Cortex of kidney (tissue), 1 donor: ENCODE data around the gene PFN3.

Experiments
- DNase-seq: peaks from one replicate; lab custom pipeline; 2025; lab: John Stamatoyannopoulos, UW

The PFN3 gene

DNA sequence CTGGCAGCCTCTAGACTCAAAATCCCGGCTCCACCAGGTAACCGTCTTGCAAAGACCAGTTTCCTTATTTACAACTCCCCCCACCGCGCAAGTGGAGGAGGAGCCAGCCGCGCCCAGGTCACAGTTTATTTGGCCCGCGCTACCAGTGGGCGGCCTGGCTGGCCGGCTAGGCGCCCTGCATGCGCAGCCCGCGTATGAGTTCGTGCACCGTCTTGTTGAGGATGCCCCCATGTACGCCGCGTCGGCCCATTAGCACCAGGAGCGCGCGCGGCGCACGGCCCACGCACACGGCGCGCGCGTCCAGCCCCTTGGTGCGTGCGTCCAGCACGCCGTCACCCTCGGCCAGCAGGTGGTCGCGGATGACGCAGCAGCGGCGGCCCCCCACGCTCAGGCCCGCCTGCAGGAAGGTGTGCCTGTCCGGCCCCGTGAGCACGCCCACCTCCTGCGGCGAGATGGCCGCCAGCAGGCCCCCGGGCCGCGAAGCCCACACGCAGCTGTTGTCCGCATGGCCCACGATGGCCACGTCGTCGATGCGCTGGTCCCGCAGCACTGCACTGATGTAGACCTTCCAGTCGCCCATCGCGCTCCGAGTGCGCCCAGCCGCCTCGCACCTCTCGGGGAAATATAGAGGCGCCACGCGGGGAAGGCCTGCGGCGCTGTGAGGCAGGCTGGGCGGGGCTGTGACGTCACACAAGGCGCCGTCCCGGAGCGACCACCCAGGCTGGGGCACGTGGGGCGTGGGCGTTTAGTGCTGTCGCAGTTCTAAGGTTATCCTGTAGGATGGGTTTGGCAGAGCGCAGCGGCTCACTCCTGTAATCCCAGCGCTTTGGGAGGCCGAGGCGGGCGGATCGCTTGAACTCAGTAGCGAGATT is at the start of gene PFN3:
Gene PFN3 (minus strand): TSS at position 665 of the 872 bp plus-strand sequence. CDS start 85 bp downstream, at position 580.
- DNase-seq: no peak

- no peak for DNase-seq
Measured at GRCh38 chr5:177449140-177450061, 48.9 kb upstream of the PFN3 start.

- DNase-seq: no peak
Measured at GRCh38 chr5:177448244-177448950, 47.9 kb upstream of the PFN3 start.

- no peak for DNase-seq
Measured at GRCh38 chr5:177447611-177448243, 47.3 kb upstream of the PFN3 start.

- DNase-seq: no peak
Measured at GRCh38 chr5:177447066-177447610, 46.7 kb upstream of the PFN3 start.

- DNase-seq: no peak
Measured at GRCh38 chr5:177446200-177447065, 46.0 kb upstream of the PFN3 start, which contains the start of gene PRR7. TSS of gene PRR7 (plus strand) at chr5:177446814. CDS start at chr5:177455068, 8,254 bp downstream.

- no peak for DNase-seq
Measured at GRCh38 chr5:177445917-177446199, 45.4 kb upstream of the PFN3 start.

DNA sequence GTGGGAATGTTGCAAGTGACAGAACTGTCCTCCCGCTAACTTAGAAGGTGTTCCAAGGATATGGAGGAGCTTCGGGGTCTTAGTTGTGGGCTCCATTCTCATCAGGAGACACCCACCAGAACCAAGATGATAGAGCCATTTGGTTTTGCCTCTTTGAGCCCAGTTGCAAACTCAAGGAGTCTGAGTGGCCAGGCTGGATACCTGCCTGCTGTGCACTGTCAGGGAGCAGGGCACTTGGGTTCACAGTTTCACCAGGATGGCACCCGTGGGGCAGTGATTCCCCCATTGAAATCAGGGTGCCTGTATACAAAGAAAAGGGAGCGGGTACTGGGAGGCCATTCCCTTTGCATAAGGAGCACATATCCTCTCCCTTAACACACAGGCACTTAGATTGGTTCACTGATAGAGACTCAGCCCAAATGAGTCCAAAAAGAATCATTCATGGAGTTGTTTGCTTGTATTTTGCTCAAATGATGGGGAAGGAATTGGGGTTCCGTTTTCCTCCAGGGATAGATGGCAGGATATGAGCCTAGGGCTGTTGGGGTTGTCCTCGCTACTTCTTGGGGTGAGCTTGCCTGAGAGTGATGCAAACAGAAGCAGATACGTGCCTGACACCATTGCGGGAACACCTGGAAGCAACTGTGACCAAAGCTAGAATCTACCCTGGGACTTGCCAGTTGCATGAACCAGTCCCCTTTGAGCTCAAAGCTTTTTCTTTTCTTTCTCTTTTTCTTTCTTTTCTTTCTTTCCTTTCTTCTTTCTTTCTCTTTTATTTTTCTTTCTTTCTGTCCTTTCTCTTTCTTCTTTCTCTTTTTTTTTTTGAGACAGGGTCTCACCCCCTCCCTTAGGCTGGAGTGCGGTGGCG is 44.8 kb upstream of the PFN3 start:
- DNase-seq: no peak

DNA sequence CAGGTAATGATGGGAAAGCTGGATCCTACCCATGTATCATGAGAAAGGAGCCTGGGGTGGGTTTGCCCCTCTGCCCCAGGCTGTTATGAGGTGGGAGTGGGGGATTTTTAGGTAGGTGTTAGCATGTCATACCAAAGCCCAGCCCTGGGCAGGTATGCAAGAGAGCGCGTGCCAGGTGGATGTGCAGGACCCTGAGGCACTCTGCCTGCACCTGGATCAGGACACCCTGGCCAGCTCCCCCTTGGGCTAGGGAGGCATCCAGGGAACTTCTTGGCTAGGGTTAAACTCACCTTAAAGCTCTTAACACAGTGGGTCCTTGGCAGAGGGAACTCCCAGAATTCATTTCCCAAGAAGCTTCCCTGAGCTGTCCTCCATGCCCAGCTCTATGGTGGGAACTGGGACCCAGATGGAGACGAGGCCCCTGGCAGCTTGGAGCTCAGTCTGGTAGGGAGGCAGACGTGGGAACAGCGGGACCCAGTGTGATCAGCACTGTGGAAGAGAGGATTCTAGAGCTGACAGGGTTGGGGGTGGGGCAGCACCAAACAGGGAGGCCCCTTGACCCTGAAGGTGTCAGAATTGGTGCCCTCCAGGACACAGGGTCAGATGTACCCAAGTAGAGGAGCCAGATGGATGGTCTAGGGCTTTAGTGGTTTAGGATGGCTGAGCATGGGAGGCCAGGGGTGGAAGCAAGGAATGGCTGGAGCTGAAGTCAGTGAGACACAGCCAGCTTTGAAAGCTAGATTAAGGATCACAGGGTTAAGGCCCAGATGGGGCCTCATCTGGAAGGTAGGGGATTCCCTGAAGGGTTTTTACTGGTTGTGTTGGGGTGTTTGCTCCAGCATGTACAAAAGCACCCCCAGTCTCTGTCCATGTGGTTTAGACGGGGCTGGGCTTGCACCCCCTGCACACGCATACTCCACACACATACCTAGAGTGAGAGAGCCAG is 43.9 kb upstream of the PFN3 start:
- no peak for DNase-seq

DNA sequence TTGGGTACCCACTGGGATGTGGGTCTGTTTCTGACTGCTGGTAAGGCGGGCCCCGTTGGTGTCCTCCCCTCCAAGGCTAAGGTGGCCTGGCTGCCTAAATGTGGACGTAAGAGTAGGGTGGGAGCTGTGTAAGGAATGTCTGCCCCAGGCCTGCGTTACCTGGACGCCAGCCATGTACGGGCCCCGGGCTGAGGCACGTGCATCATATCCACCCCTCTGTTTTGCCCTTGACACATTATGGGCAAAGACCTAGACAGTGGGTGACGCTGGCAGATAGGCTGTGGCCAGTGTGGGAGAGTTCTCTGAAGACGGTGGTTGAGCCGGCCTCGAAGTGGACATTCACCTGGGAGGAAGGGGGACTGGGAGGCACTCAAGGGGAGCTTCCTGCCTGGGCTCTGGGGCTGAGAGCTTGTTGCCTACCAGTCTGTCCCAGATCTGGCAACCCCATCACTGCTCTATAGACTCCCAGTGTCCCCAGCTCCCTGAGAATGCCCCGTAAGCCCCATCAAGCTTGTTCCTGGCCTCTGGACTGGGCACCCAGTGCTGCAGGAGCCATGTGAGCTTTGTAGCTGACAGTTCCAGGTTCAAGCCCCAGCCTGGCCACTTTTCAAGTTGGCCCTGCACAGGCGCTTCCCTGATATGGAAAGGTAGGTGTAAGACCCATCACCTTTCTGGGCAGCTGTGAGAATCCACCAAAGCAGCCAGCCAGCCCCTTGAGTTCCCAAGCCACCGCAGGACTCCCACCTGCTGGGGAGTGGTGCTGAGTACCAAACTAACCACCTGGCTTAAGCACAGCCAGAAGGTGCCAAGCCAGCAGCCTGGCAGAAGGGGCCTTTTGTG is 42.9 kb upstream of the PFN3 start:
- no peak for DNase-seq

DNA sequence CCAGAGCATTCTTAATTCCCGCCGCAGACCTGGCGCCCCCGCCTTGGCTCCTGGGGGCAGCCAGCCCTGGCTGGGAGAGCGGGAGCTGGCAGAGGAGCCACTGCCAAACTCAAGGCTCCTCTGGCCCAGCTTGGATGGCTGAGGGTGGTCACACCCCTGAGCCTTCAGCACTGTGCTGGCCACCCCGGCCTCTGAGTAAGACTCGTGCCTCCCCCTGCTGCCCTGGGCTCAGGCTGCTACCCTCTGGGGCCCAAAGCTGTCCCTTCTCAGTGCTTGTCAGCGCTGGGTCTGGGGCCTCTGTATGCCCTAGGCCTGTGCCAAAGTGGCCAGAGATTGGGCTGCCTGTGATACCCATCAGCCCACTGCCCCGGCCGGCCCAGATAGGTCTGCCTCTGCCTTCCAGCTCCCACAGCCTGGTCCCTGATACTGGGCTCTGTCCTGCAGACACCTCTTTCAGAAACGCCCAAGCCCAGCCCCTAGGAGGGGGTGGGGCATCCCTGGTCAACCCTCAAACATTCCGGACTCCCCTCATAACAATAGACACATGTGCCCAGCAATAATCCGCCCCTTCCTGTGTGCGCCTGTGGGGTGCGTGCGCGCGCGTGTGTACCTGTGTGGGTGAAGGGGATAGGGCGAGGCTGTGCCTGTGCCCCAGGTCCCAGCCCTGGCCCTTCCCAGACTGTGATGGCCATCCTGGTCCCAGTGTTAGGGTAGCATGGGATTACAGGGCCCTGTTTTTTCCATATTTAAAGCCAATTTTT is 41.8 kb upstream of the PFN3 start:
- DNase-seq: no peak

- no peak for DNase-seq
Measured at GRCh38 chr5:177440990-177441780, 40.7 kb upstream of the PFN3 start.

DNA sequence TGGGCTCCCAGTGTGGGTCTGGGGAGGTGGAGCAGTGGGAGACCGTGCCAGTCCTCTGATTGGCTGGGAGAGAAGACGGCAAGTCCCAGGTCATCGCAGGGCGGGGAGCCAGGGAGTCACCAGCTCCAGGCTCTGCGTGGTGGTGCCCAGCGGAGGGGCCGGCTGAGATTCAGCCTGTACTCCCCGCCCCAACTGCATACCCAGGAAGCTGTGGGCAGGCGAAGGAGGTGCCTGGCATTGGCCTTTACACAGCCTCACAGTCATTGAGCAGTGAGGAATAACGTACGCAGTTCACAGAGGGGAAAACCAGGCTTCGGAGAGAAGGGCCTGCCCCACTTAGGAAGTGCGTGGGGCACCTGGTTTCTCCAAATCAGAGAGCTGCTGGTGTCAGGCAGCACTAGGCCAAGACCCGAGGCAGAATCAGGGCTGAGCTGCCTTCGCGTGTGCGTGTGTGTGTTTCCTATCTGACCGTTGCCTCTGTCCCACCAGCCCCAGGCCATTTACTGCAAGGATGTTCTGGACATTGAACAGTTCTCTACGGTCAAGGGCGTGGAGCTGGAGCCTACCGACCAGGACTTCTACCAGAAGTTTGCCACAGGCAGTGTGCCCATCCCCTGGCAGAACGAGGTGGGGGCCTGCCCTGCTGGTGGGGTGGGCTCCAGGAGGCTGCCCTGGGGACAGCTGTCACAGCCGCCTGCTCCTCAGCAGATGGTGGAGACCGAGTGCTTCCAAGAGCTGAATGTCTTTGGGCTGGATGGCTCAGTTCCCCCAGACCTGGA is 39.9 kb upstream of the PFN3 start:
- no peak for DNase-seq

DNA sequence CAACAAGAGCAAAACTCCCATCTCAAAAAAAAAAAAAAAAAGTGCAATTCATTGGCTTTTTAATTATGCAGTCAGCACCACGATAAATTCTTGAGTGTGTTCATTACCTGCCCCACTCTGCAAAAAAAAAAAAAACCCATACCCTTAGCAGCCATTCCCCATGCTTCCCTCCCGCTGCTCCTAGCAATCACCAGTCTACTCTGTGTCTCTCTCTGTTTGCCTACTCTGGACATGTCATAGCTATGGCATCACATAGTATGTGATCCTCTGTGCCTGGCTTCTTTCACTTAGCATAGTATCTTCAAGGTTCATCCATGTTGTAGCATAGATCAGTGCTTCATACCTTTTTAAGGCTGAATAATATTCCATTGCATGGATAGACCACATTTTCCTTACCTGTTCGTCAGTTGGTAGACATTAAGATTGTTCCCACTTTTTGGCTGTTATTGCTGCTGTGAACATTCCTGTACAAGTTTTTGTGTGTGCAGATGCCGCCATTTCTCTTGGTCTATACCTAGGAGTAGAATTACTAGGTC is 39.1 kb upstream of the PFN3 start:
- no peak for DNase-seq

GRCh38 chr5:177438468-177438867 is 38.0 kb upstream of the PFN3 start:
- DNase-seq: no peak
